Pancreas (tissue), 10 donors: ENCODE measurements around the gene ZBTB46. TPM values are rescaled to one million over a fixed set of nuclear protein-coding genes. Genes with fewer than 3 reads are reported as not detected.

Source experiments
- ATAC-seq, 4 donors: fragments of 200-7000 bp; cut with Tn5 transposase; one replicate each; pipeline versions ENCODE4 v1.8.0 to v1.9.1; 2020; ENCODE audit warnings: mild to moderate bottlenecking in 4 of 4, moderate library complexity in 4 of 4
- DNase-seq, 6 donors: peaks; one replicate each; pipeline ENCODE4 v3.0.0-alpha.2; 2020
- FAIRE-seq: peaks from 2 replicates; lab custom pipeline; 2012; peaks lifted over from hg19 to GRCh38; lab: Jason Lieb, UNC
- H3K27ac ChIP-seq, 4 donors: fragments of 200-600 bp; sonication (generic); 1 replicate in 3 of 4; 2 replicates in 1 of 4; pipeline versions ENCODE4 v1.5.0 to v1.8.0; 2020
- H3K27me3 ChIP-seq, 4 donors: fragments of 200-600 bp; one replicate each; pipeline ENCODE4 v1.8.0; 2021
- H3K36me3 ChIP-seq, 3 donors: fragments of 200-600 bp; sonication (generic) in 1 of 3; one replicate each; pipeline versions ENCODE4 v1.5.0 to v1.8.0; 2020 to 2021
- H3K4me1 ChIP-seq, 3 donors: fragments of 200-600 bp; one replicate each; pipeline ENCODE4 v1.8.0; 2021
- H3K4me3 ChIP-seq, 4 donors: fragments of 200-600 bp; sonication (generic) in 2 of 4; one replicate each; pipeline versions ENCODE4 v1.5.0 to v1.8.0; 2020 to 2021
- H3K9me3 ChIP-seq, 4 donors: fragments of 200-600 bp; one replicate each; pipeline ENCODE4 v1.8.0; 2021
- CTCF ChIP-seq, 4 donors: fragments of 200-600 bp; sonication (generic) in 3 of 4; IDR thresholded peaks; one replicate each; pipeline versions ENCODE4 v1.5.0 to v1.8.0; 2021; ENCODE audit warnings: antibody characterized with exemption in 4 of 4
- WGBS, 2 donors: extraction: QIAGEN DNeasy Blood & Tissue Kit; methylation state at CpG; one replicate each; pipeline ENCODE4 v1.1.7; 2013; 5-methylcytosine and 5-hydroxymethylcytosine counted together
- intact Hi-C, 3 donors: fragments of 100-400 bp; cut with DNase I; formaldehyde crosslinking; loops; one replicate each; pipeline versions ENCODE4 v1.11.1 to v1.14.2; 2022
- polyA plus RNA-seq, 2 donors: library from polyadenylated mRNA; stranded (reverse); fragments of 200-250 nt; gene quantifications; one replicate each; pipeline ENCODE4 v1.2.3, GENCODE V29; 2013
- total RNA-seq, 6 donors: library from RNA; stranded (reverse); fragmentation: NEBNext Ultra II Directional in 4 of 6; extraction: Animal tissue kit (Norgen Biotek cat#: 25700) in 4 of 6; gene quantifications; one replicate each; pipeline versions ENCODE4 v1.2.1 to v1.2.4, GENCODE V29; 2021 to 2023
- donor health status: healthy with polysubstance abuse.
- donor health status: DM: no; HTN: no; CAD: no; lungs with moderate emphysema.
- donor health status: DM: no; HTN: no; CAD: no.
- donor health status: control.
- donor health status: control.
- donor health status: Bipolar disorder and iron deficiency.
- donor health status: DM: yes; HTN: yes; CAD: no.
- donor health status: DM: no; HTN: no; CAD: no.
- donor health status: DM: no; HTN: no; CAD: no.
- donor health status: DM: yes; HTN: yes; CAD: no.

ZBTB46 gene
- total and polyA plus RNA-seq, 8 donors, result 2.2 to 7.4 (median 3.0) TPM

- Histone ChIP-seq H3K4me1 (no peaks in the 10 kb centered on the region), H3K27me3 (no peaks in the 10 kb centered on the region), H3K9me3 (no peaks in the 10 kb centered on the region), H3K36me3 (no peaks in the 10 kb centered on the region), H3K4me3 (no peak overlapping the region), H3K27ac (no peak overlapping the region)
- peak in 2 of 6 donors; percentile 54 to 75 for DNase-seq
- TF ChIP-seq CTCF (IDR thresholded peaks at IDR 0.05), result no peak
- no peak for FAIRE-seq
- intact Hi-C loops, result no loop called here
- 92% methylated on average over 16 of the region's 16 CpGs for WGBS, 2 donors
- ATAC-seq, result no peak
Measured at GRCh38 chr20:63749597-63750508, 81.2 kb downstream of the ZBTB46 start.

GRCh38 chr20:63748934-63749270, 82.2 kb downstream of the ZBTB46 start:
- Histone ChIP-seq H3K4me3 (no peak overlapping the region), H3K27ac (no peak overlapping the region), H3K27me3 (no peaks in the 10 kb centered on the region), H3K4me1 (no peaks in the 10 kb centered on the region), H3K9me3 (no peaks in the 10 kb centered on the region), H3K36me3 (no peaks in the 10 kb centered on the region)
- DNase-seq, result peak in 1 of 6 donors; percentile 7
- TF ChIP-seq CTCF (IDR thresholded peaks at IDR 0.05), result no peak
- 92 to 93% methylated on average over 11 of the region's 11 CpGs for WGBS, 2 donors
- ATAC-seq, result no peak
- FAIRE-seq, result no peak
- intact Hi-C loops, result no loop called here

- H3K27ac ChIP-seq, result no peak overlapping the region
- no peaks in the 10 kb centered on the region for H3K27me3 ChIP-seq
- H3K4me3 ChIP-seq, result no peak overlapping the region
- no peaks in the 10 kb centered on the region for H3K9me3 ChIP-seq
- intact Hi-C loops, result no loop called here
- FAIRE-seq (no peak), ATAC-seq (peak in 2 of 4 donors; percentile 10 to 11), DNase-seq (peak in 2 of 6 donors; percentile 54 to 80)
- no peaks in the 10 kb centered on the region for H3K4me1 ChIP-seq
- H3K36me3 ChIP-seq, result no peaks in the 10 kb centered on the region
- 71 to 75% methylated on average over 19 to 20 of the region's 20 CpGs for WGBS, 2 donors
- TF ChIP-seq CTCF (IDR thresholded peaks at IDR 0.05), result no peak
Measured at GRCh38 chr20:63748070-63748933, 82.8 kb downstream of the ZBTB46 start.

- Histone ChIP-seq H3K36me3 (peaks cover 0 to 6% (median 5%) of the 10 kb centered on the region in 3 donors), H3K4me1 (no peaks in the 10 kb centered on the region), H3K4me3 (no peak overlapping the region), H3K27me3 (no peaks in the 10 kb centered on the region), H3K9me3 (no peaks in the 10 kb centered on the region), H3K27ac (no peak overlapping the region)
- ATAC-seq (peak in 2 of 4 donors; percentile 38 to 54), FAIRE-seq (no peak), DNase-seq (peak in 2 of 6 donors; percentile 34 to 75)
- intact Hi-C loops, result no loop called here
- 47 to 52% methylated on average over 12 to 13 of the region's 13 CpGs for WGBS, 2 donors
- TF ChIP-seq CTCF (IDR thresholded peaks at IDR 0.05), result no peak
Measured at GRCh38 chr20:63747622-63748069, 83.4 kb downstream of the ZBTB46 start.
